GM12891 (cell line): ENCODE results near the gene TMSB15C.
"Not testable (repeated sequence)": the region's sequence is repeated elsewhere in the genome, so short reads cannot be mapped to it uniquely, and the experiment has no call there.

Experiments
- POLR2A ChIP-seq: IDR thresholded peaks from 2 replicates; pipeline ENCODE4 v1.6.1; 2011; ENCODE audit warnings: low read depth, low read length, control low read depth
- POU2F2 ChIP-seq: IDR thresholded peaks from 2 replicates; pipeline ENCODE4 v1.6.1; 2011; ENCODE audit warnings: low read depth, mild to moderate bottlenecking, control low read depth, low read length, moderate library complexity

GRCh38 chrX:104054956-104055355, 21.1 kb downstream of the TMSB15C start:
- not testable (repeated sequence) for TF ChIP-seq POU2F2, POLR2A
